GM23338 (cell line): Measurements from ENCODE around the gene APOC1. TPM values are rescaled to one million over a fixed set of nuclear protein-coding genes. Genes with fewer than 3 reads are reported as not detected.

ENCODE experiments used
- ATAC-seq: fragments of 200-7000 bp; cut with Tn5 transposase; 3 replicates; pipeline ENCODE4 v1.9.1; 2020
- DNase-seq: peaks from one replicate; pipeline ENCODE4 v3.0.0-alpha.2; 2015; ENCODE audit warnings: low spot score
- H2AFZ ChIP-seq: fragments of 200-600 bp; sonication (generic); 2 replicates; pipeline ENCODE4 v1.8.0; 2016; ENCODE audit warnings: antibody characterized with exemption, mild to moderate bottlenecking, moderate library complexity
- H3F3A ChIP-seq: fragments of 200-600 bp; sonication (generic); replicated peaks from 2 replicates; pipeline ENCODE4 v1.8.0; 2017; ENCODE audit warnings: antibody characterized with exemption, mixed run types, low read depth
- H3K27ac ChIP-seq: fragments of 200-600 bp; sonication (generic); 2 replicates; pipeline ENCODE4 v1.6.1; 2016; ENCODE audit warnings: low read depth
- H3K27me3 ChIP-seq: fragments of 200-600 bp; sonication (generic); 2 replicates; pipeline ENCODE4 v1.8.0; 2016; ENCODE audit warnings: mild to moderate bottlenecking, mixed run types, moderate library complexity; ENCODE audit not compliant: insufficient read depth
- H3K36me3 ChIP-seq: fragments of 200-600 bp; sonication (generic); 2 replicates; pipeline ENCODE4 v1.8.0; 2016; ENCODE audit warnings: mild to moderate bottlenecking; ENCODE audit not compliant: insufficient read depth
- H3K4me1 ChIP-seq: fragments of 200-600 bp; sonication (generic); 2 replicates; pipeline ENCODE4 v1.8.0; 2016; ENCODE audit warnings: mild to moderate bottlenecking, moderate library complexity; ENCODE audit not compliant: insufficient read depth
- H3K4me2 ChIP-seq: fragments of 200-600 bp; sonication (generic); 2 replicates; pipeline ENCODE4 v1.7.1; 2017; ENCODE audit warnings: mixed run types
- H3K4me3 ChIP-seq: fragments of 200-600 bp; sonication (generic); 2 replicates; pipeline ENCODE4 v1.6.1; 2016; ENCODE audit warnings: mixed run types
- H3K79me2 ChIP-seq: fragments of 200-600 bp; sonication (generic); replicated peaks from 2 replicates; pipeline ENCODE4 v1.8.0; 2017; ENCODE audit warnings: mild to moderate bottlenecking; ENCODE audit not compliant: insufficient read depth
- H3K9me2 ChIP-seq: fragments of 200-600 bp; sonication (generic); 2 replicates; pipeline ENCODE4 v1.8.0; 2017; ENCODE audit not compliant: insufficient read depth
- H4K20me1 ChIP-seq: fragments of 200-600 bp; sonication (generic); replicated peaks from 2 replicates; pipeline ENCODE4 v1.8.0; 2017; ENCODE audit warnings: mild to moderate bottlenecking; ENCODE audit not compliant: insufficient read depth
- H3K27ac Mint-ChIP-seq: 2 replicates; pipeline ENCODE4 v1.8.0; 2020; ENCODE audit warnings: inconsistent platforms, mild to moderate bottlenecking, moderate library complexity, mixed read lengths
- H3K27me3 Mint-ChIP-seq: 3 replicates; pipeline ENCODE4 v1.8.0; 2022; ENCODE audit warnings: low read depth, mild to moderate bottlenecking, moderate library complexity, mixed read lengths, inconsistent platforms; ENCODE audit not compliant: insufficient read depth, poor library complexity
- H3K36me3 Mint-ChIP-seq: 3 replicates; pipeline ENCODE4 v1.8.0; 2021; ENCODE audit warnings: low read depth, mild to moderate bottlenecking, inconsistent platforms, moderate library complexity, mixed read lengths
- H3K4me1 Mint-ChIP-seq: 3 replicates; pipeline ENCODE4 v1.8.0; 2020; ENCODE audit warnings: mild to moderate bottlenecking, inconsistent platforms, mixed read lengths
- H3K4me3 Mint-ChIP-seq: 3 replicates; pipeline ENCODE4 v1.8.0; 2021; ENCODE audit warnings: moderate library complexity, mild to moderate bottlenecking, inconsistent platforms, mixed read lengths
- H3K9me3 Mint-ChIP-seq: 3 replicates; pipeline ENCODE4 v1.8.0; 2020; ENCODE audit warnings: moderate library complexity, mild to moderate bottlenecking, inconsistent platforms, mixed read lengths
- CREB1 ChIP-seq: fragments of 250-450 bp; sonication (Bioruptor Pico); IDR thresholded peaks from 2 replicates; pipeline ENCODE4 v1.5.0; 2020; ENCODE audit warnings: low read depth, mild to moderate bottlenecking, moderate library complexity
- CTCF ChIP-seq, 2 experiments: fragments of 200-600 bp in 1 of 2; sonication (generic) in 1 of 2; conservative IDR thresholded peaks; 2 replicates each; pipeline versions ENCODE4 v1.5.1 to v1.6.1; 2016 to 2017; ENCODE audit warnings: antibody characterized with exemption in 2 of 2, low read depth in 2 of 2, mild to moderate bottlenecking in 2 of 2, moderate library complexity in 1 of 2
- ETS1 ChIP-seq: IDR thresholded peaks from 2 replicates; pipeline ENCODE4 v1.6.1; 2016; ENCODE audit warnings: antibody characterized with exemption
- EZH2 ChIP-seq: fragments of 200-600 bp; sonication (generic); IDR thresholded peaks from one replicate; pipeline ENCODE4 v1.8.0; 2017; ENCODE audit warnings: antibody characterized with exemption, mild to moderate bottlenecking, low read depth; ENCODE audit not compliant: unreplicated experiment
- EZH2phosphoT487 ChIP-seq: fragments of 200-600 bp; sonication (generic); IDR thresholded peaks from one replicate; pipeline ENCODE4 v1.8.1; 2018; ENCODE audit warnings: antibody characterized with exemption; ENCODE audit not compliant: unreplicated experiment
- JUNB ChIP-seq: IDR thresholded peaks from one replicate; pipeline ENCODE4 v1.6.1; 2016; ENCODE audit warnings: antibody characterized with exemption; ENCODE audit not compliant: unreplicated experiment
- NANOG ChIP-seq: IDR thresholded peaks from 2 replicates; pipeline ENCODE4 v1.6.1; 2016; ENCODE audit warnings: antibody characterized with exemption, borderline replicate concordance
- POLR2AphosphoS5 ChIP-seq: IDR thresholded peaks from 2 replicates; pipeline ENCODE4 v1.6.1; 2016; ENCODE audit warnings: antibody characterized with exemption, low read depth
- REST ChIP-seq: IDR thresholded peaks from one replicate; pipeline ENCODE4 v1.6.1; 2018; ENCODE audit warnings: antibody characterized with exemption; ENCODE audit not compliant: unreplicated experiment
- STAT1 ChIP-seq: IDR thresholded peaks from one replicate; pipeline ENCODE4 v1.6.1; 2016; ENCODE audit warnings: antibody characterized with exemption; ENCODE audit not compliant: unreplicated experiment
- ZNF114 ChIP-seq: fragments of 250-450 bp; sonication (Bioruptor Pico); IDR thresholded peaks from 2 replicates; pipeline ENCODE4 v1.5.0; 2020; ENCODE audit warnings: mild to moderate bottlenecking, moderate library complexity
- ZNF331 ChIP-seq: fragments of 250-450 bp; sonication (Bioruptor Pico); IDR thresholded peaks from 2 replicates; pipeline ENCODE4 v1.5.0; 2020; ENCODE audit warnings: low read depth, mild to moderate bottlenecking, moderate library complexity
- ZNF462 ChIP-seq: fragments of 250-450 bp; sonication (Bioruptor Pico); IDR thresholded peaks from 2 replicates; pipeline ENCODE4 v1.5.0; 2020; ENCODE audit warnings: mild to moderate bottlenecking, moderate library complexity
- polyA plus RNA-seq: library from polyadenylated mRNA; unstranded; fragments of >200 nt; fragmentation: Nextera tagmentation; extraction: Ambion mirVana; gene quantifications from 2 replicates; pipeline ENCODE4 v1.2.1, GENCODE V29; 2016
- total RNA-seq: library from RNA; depleted of rRNA; stranded (reverse); fragments of >200 nt; shearing (Covaris generic); gene quantifications from 2 replicates; pipeline ENCODE4 v1.2.3, GENCODE V29; 2014

The APOC1 gene
- total and polyA plus RNA-seq, 2 experiments from 2014 or later = 26.8 to 221 TPM

GRCh38 chr19:44925114-44925891 lies 10.9 kb downstream of the APOC1 start:
- Mint-ChIP-seq H3K9me3 (peaks cover 3% of the 10 kb centered on the region; the same call in 1 of the 3 replicates), H3K4me1 (peaks cover 19% of the 10 kb centered on the region), H3K4me3 (no peak overlapping the region; the same call in 2 of the 3 replicates), H3K36me3 (no peaks in the 10 kb centered on the region; the same call in 2 of the 3 replicates), H3K27me3 (peaks cover 19% of the 10 kb centered on the region), H3K27ac (no peak overlapping the region)
- DNase-seq = no peak
- Histone ChIP-seq H3K79me2 (no peaks in the 10 kb centered on the region), H3F3A (no peaks in the 10 kb centered on the region), H3K9me2 (no peaks in the 10 kb centered on the region), H2AFZ (no peak overlapping the region), H3K4me1 (peaks cover 10% of the 10 kb centered on the region; the same call in 1 of the 2 replicates), H4K20me1 (no peaks in the 10 kb centered on the region), H3K27ac (no peak overlapping the region), H3K27me3 (no peaks in the 10 kb centered on the region), H3K36me3 (no peaks in the 10 kb centered on the region), H3K4me3 (no peak overlapping the region), H3K4me2 (no peak overlapping the region)
- no peak for TF ChIP-seq ZNF331 (CRISPR knock-in tag)
- no peak for TF ChIP-seq ZNF114 (CRISPR knock-in tag)
- TF ChIP-seq NANOG = no peak
- no peak for TF ChIP-seq JUNB
- no peak for TF ChIP-seq EZH2
- TF ChIP-seq STAT1 = no peak
- no peak for TF ChIP-seq REST
- TF ChIP-seq EZH2phosphoT487 = no peak
- no peak for TF ChIP-seq ZNF462
- no peak for TF ChIP-seq ETS1
- no peak for TF ChIP-seq POLR2AphosphoS5
- TF ChIP-seq CREB1 (CRISPR knock-in tag) = no peak
- no peak for TF ChIP-seq CTCF (conservative IDR thresholded peaks at IDR 0.05; ENCODE audit: low read depth in 2 of 2)
- no peak for ATAC-seq
